NCI-H128 (cell line): ENCODE data around the gene GZMM.

Experiments
- DNase-seq: peaks from one replicate; lab custom pipeline; 2025; ENCODE audit not compliant: unreplicated experiment; lab: John Stamatoyannopoulos, UW

The GZMM gene

GRCh38 chr19:594265-594870 lies 50.5 kb downstream of the GZMM start:
- no peak for DNase-seq

- no peak for DNase-seq
Measured at GRCh38 chr19:595326-596262, 51.7 kb downstream of the GZMM start.

GRCh38 chr19:596263-596655 lies 52.4 kb downstream of the GZMM start:
- DNase-seq, result no peak

- DNase-seq, result no peak
Measured at GRCh38 chr19:597406-598315, 53.8 kb downstream of the GZMM start.
